Astrocyte of the spinal cord (primary cell): ENCODE measurements around the gene SNTB2.
A peak's percentile ranks its signal among the peaks of the same experiment; 100 is the strongest.

Source experiments
- DNase-seq: peaks from one replicate; pipeline ENCODE4 v3.0.0; 2011; ENCODE audit warnings: low read depth, low spot score
- H3K4me3 ChIP-seq: 2 replicates; pipeline ENCODE4 v1.5.1; 2011; ENCODE audit warnings: low read depth, mild to moderate bottlenecking, low read length, moderate library complexity
- in situ Hi-C: cut with HindIII; loops from 2 replicates; pipeline ENCODE4 v1.10.0; 2017; ENCODE audit warnings: low sequenced_read_pairs
- TF ChIP-seq, protein P1 (sequence below): IDR thresholded peaks from 2 replicates; pipeline ENCODE4 v1.5.1; 2012; ENCODE audit warnings: low read depth, mild to moderate bottlenecking, low read length, inconsistent platforms

SNTB2 gene

DNA sequence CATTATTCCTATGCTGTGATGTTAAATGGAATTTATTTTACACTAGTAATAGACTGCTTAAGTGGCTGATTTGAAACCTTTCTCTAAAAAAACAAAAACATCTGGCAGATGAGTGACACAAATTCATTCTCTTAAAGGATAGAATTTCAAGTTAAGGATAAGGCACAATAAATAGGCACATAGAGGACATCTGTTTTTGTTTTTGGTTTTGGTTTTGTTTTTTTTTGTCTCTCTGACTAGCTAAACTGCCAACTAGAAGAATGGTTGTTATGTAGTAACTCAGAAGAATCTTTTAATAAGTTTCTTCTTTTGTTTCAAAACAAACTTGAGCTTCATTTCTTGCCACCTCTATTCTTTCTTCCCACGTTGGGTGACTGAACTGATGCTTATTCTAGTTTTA is 119.1 kb downstream of the SNTB2 start:
- no peak overlapping the region for H3K4me3 ChIP-seq
- in situ Hi-C loops = no loop called here
- DNase-seq = no peak
- TF ChIP-seq, protein P1, sequence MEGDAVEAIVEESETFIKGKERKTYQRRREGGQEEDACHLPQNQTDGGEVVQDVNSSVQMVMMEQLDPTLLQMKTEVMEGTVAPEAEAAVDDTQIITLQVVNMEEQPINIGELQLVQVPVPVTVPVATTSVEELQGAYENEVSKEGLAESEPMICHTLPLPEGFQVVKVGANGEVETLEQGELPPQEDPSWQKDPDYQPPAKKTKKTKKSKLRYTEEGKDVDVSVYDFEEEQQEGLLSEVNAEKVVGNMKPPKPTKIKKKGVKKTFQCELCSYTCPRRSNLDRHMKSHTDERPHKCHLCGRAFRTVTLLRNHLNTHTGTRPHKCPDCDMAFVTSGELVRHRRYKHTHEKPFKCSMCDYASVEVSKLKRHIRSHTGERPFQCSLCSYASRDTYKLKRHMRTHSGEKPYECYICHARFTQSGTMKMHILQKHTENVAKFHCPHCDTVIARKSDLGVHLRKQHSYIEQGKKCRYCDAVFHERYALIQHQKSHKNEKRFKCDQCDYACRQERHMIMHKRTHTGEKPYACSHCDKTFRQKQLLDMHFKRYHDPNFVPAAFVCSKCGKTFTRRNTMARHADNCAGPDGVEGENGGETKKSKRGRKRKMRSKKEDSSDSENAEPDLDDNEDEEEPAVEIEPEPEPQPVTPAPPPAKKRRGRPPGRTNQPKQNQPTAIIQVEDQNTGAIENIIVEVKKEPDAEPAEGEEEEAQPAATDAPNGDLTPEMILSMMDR = no peak

DNA sequence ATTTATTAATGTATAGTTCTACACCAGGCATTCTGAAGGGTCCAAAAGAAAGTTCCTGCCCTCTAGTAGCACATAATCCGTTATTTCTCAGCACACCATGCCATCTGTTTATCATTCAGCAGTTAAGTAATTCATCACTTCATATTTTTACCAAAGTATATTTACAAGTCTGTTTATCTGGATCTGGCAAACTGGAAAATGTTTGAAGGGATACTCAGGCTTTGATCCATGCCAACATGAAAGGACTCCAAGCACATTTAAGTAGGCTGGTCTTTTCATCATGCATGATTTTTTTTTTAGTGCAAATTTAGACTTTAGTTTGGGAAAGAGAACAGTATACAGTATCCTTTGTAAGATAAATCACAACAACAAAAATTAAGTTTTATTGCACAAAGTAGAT is 120.1 kb downstream of the SNTB2 start:
- no peak overlapping the region for H3K4me3 ChIP-seq
- in situ Hi-C loops = no loop called here
- no peak for DNase-seq
- TF ChIP-seq, protein P1 = no peak

DNA sequence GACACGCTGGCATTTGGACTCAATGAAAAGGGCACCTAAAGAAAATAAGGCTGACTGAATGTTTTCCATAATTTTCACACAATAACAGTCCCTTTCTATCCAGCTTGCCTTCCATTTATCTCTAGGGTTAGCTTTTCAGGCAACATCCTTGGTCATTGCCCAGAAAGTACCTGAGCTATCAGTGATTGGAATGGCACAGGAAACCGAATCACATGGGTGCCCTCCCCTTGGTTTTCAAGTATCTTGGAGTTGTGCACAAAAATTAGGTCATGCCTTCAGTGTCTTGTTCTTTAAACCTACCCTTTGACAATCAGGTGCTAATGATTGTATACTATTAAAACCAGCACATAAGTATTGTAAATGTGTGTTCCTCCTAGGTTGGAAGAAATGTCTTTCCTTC is 120.9 kb downstream of the SNTB2 start:
- in situ Hi-C loops = no loop called here
- H3K4me3 ChIP-seq = no peak overlapping the region
- no peak for DNase-seq
- TF ChIP-seq, protein P1 = no peak

DNA sequence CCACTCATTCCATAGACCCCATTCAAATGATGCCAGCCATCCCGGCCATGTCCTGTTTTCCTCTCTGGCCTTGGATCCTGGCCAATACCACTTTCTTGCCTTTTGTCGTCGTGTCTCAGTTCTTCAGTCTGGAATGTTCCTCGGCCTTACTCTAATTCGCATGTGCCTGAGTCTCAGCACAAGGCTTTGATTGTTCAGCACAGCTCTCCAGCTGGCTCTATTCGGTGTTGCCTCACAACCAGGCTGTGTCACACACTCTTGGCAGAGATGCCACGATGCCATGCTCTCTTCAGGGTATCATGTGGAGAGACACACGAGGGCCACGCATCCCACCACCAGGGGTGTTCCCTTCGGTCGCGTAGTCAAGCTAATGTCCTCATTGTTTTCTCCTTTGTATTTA is 122.4 kb downstream of the SNTB2 start:
- no peak for DNase-seq
- in situ Hi-C loops = no loop called here
- TF ChIP-seq, protein P1 = no peak
- no peak overlapping the region for H3K4me3 ChIP-seq

DNA sequence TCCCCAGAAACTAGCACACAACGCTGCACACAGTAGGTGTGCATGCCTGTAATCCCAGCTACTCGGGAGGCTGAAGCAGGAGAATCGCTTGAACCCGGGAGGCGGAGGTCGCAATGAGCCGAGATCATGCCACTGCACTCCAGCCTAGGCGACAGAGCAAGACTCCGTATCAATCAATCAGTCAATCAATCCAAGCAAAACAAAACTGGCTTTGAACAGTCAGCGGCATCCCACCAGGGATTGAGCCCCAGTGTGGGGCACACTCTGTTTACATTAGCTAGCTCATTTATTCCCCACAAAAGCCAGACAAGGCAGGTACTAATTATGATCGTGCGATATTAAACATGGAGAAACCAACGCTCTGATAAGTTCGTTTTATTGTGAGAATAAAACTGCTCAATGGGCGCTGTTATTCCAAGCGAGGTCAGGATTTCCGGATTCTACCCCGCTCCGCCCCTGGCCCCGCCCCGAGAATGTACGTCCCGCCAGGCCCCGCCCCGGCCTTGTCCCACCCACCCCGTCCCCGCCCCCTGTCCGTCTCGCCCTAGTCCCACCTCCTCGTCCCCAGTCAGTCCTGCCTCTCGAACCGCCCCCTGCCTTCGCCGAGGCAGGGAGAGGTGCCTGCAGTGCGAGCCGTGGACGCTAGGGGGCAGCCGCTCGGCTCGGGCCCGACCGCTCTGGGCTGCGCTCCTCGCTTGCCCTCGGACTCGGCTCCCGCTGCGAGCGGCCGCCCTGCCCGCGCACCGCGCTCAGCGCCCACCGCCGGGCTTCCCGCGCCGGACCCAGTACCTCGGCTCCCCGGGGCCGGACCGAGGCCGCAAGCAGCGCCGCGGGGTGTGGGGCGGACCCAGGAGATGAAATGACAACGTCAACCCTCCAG is 123.9 kb downstream of the SNTB2 start, which contains the start of gene VPS4A:
Gene VPS4A, plus strand, starts transcription at position 698 of the 880 bp plus-strand sequence. Its CDS starts 162 bp downstream, at position 860.
- DNase-seq = peak; percentile 97
- TF ChIP-seq, protein P1 = peak; percentile 89
- in situ Hi-C loops = no loop called here

DNA sequence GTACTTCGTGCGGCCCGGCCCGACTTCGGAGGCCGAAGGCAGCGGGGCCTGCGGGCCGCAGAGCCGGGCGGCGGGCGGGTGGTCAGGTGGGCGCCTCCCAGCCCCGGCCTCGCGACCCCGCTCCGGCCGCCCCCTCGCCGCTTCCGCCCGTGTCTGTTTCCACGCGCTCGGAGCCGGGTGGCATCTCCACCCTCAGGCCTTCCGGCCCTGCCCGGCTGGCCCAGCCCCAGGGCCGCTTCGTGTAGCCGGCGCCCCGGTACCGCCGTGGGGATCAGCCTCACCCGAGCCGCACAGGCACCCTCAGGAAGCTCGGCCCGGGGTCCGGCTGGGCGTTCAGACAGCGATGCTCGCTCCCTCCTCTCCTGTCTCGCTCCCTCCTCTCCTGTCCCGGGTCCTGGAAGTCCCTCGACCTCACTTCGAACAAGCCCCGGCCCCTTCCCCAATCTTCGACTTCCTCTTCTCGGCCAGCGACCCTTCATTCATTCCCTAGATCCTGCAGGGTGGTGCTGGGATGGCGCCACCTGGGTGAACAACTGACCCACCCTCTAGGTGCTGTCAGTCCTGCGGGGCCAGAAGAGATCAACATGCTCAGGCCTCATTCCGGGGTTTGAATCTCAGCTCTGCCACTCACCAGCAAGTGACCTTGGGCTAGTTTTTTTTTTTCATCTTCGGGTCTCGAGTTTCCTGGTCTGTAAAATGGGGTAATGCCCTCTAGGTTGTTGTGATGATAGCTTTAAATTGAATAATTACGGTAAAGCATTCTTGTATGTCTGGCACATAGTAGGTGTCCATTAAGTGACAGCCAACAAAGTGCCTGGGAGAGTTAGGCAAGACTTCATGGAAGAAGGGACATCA is 124.8 kb downstream of the SNTB2 start:
- TF ChIP-seq, protein P1 = peak; percentile 14
- peak overlapping the region; percentile 84 for H3K4me3 ChIP-seq
- DNase-seq = peak; percentile 27
- in situ Hi-C loops = no loop called here

More for the DNA sequence above, 123.9 kb downstream of the SNTB2 start, which contains the start of gene VPS4A:
- peak within 1 kb of the TSS; percentile 84 for H3K4me3 ChIP-seq
